GM18861 (cell line): ENCODE measurements around the gene RNASEL.

Source experiments
- ATAC-seq: cut with Tn5 transposase; IDR thresholded peaks from one replicate; pipeline ENCODE4 v1.9.1; 2021; ENCODE audit not compliant: unreplicated experiment

The RNASEL gene

DNA sequence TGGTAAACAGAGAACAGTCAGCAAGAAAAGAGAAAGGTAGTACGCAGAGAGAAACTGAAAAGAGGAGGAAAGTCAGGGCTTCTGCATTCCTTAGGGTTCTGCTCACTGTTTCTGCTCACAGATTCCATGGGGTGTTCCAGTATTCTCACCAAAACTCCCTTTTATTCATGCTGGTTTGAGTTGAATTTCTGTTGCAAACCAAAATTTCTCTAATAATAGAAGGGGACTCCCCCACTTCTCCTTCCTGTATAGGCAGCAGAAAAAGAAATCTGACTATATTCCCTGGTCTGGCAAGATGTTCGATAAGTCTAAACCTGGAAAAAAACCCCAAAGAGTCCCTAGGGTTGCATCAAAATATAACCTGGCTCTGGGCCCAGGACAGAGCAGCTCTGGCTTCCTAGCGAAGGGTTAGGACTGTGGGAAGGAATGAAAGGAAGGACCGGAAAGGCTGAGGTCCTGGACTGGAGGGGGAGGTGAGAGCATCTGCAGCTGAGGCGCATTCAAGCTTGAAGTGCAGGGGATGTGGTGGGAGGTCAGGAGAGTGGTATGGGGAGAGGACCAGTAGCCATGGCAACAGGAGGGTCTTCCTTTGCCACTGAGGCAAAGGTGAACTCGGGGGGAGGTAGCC lies 34.0 kb upstream of the RNASEL start:
- ATAC-seq = peak; percentile 55

DNA sequence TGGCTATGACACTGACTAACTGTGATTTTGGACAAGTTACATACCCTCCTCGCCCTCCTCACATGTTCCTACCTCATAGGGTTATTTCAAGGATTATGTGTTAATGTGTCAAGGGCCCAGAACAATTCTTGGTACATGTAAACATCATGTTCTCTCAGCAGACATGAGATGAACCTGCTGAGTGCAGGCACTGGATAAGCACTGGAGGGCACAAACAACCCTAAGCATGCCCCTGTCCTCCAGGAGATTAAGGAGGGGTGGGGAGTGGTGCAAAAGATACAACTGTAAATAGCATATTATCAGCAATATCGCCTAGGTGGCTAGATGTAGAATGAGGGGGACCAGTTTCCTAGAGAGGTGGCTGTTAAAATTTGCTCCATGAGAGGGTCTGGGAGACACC lies 32.9 kb upstream of the RNASEL start:
- ATAC-seq = no peak

DNA sequence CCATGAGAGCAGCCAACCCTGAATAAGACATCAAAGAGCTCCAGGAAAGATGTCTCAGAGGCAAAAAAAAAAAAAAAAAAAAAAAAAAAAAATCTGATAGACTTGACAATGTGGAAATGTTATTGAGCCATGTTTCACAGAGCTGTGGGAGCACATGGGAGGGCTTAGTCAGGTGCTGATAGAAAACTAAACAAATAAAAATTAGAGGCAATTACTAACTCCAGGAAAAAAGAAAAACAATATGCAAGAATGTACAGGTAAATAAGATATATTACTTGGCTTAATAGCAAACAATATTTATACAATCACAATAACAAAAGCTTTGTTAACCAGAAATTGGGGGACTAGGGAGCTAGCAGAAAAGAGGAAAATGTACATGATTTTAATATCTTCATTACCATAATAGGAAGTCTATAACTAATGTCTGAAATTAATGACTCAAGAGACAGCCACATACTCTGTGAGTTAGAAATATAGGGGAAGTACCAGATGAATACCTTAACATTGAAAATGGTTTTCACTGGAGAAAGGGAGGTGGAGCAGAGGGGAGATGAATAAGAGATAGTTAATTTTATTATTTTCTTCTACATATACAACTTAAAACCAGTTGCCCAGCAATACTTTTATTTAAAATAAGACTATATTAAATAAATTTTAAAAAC lies 32.0 kb upstream of the RNASEL start:
- no peak for ATAC-seq

DNA sequence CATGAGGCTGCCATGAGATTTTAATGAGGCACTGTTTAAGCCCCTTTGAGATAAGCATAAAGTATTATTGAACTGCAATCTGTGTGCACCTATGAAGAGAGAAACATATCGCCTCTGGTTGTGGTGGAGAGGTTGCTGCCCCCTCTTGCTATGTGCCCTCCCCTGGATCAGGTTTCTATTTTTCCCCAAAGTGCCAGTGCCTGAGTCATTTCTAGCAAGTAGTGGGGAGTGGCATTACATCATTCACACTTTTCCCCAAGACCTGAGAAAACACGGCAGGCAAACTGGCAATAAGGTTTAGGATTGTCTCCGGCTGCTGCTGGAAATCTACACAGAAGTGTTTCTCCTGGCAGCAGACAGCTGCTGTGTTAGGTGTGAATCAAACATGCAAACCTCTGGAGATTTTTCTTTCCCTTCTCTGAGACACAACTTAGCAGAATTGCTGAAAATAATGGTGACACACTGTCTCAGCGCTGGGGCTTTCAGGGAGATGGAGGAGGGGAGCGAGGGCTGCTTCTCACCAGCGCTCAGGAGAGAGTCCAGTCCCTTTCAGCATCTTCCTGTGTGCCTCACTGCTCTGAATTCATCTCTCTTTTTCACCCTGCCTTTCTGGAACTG lies 28.8 kb upstream of the RNASEL start:
- no peak for ATAC-seq

DNA sequence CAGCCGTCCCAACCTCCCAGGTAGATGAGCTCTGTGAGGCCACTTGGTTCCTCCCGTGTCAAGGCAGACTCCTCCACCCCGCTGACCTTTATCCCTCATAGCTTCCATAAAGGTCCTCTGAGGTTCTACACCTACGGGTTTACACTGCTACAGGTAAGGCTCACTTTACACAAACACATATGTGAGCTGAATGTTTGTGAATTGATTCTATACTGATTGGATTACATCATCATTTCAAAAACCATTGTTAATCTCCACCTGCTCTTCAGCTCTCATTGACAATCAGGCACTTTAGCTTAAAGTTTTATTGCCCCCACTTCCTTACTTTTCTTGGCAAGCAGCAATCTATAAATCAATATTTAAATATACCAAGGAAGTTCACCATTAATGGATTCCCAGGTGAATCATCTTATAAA lies 28.0 kb upstream of the RNASEL start:
- no peak for ATAC-seq

DNA sequence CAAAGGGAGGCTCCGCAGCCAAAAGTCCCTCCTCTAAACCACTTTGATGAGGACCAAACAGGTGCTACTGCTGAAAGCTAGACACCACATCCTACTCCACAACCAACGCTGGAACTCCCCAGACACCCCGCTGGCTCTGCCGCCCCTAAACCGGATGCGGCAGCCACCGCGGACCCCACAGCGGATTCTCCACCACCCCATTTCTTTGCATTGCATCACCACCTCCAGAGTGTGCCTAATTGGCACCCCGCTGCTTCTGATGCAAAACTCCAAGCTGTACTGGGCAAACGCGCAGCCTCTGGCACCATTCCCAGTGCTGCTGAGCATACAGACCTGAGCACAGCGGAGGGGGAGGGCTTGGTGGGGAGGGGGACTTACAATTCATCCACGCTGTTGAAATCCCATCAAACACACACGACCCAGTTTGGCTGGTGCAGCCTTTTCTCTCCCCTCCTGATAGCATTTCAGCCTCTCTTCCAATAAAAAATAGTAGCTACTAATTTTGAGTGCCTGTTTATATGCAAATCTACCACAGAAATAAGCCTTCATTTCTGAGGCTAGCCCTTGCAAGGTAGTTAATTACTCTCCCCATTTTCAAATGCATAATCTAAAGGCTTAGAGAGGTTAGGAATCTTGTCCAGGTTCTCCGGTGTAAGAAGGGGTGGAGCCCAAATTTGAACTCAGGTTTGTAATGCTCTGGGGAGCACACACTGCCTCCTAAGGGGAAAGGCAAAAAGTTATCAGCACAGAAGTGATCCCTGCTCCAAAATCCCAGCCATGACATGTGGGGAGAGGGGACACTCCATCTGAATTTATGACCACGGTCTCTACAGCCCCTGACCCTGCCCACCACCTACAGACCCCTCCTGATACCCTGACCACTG lies 27.3 kb upstream of the RNASEL start:
- ATAC-seq = peak; percentile 68

DNA sequence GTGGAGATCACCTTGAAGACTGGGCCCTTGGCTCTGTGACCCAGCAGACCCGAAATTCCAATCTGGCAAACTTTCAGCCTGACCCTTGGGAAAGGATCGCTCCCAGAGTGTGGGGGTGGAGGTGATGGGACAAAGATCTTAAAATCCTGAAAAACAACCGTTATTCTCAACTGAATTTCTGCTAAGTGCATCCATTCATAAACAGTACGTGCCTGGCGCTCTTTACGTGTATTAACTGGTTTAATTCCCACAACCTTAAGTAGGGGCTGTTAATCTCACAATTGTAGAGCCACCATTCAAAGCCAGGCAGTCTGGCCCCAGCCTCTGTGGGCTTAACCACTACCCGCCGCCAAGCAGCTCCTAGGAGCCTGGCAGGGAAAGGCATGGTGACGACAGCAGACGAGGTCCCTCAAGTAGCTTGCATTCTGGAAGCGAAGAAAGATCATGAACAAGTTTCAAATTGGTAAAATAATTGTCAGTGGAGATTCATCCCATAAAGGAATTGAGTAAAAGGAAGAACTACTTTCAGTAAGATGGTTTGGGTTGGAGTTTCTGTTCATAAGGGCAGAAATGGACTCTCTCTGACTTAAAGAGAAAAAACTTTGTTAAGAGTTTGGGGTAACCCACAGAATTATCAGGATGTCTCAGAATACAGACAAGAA lies 26.5 kb upstream of the RNASEL start:
- peak; percentile 8 for ATAC-seq

DNA sequence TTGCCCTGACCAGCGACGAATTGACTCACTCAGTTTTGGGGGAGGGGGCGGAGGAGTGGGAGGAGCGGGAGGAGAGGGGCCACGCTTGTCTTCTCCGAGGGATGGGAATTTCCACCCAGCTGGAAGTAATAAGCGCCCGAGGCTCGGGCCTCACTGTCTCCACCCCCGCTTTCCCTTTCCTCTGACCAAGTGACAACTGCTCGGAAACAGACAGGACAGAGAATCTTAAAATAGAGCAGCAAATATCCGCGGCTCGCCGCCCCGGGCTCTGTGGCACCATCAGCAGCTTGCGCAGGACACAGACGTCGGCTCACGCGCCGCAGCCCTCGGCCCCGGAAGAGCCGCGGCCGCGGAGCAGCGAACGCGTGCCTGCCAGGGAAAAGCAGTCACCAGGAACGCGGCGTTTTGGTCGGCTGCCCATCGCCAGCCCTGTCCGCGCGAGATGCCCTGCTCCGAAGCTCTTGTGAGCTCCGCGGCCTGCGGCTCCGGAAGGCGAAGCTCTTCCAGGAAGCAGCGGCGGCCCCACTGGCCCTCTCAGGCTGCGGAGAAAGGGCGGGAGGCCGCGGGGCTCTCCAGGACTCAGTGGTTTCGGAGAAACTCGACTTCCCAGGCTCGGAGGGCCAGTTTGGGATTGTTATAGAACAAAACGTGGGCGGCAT lies 25.9 kb upstream of the RNASEL start:
- peak; percentile 29 for ATAC-seq

DNA sequence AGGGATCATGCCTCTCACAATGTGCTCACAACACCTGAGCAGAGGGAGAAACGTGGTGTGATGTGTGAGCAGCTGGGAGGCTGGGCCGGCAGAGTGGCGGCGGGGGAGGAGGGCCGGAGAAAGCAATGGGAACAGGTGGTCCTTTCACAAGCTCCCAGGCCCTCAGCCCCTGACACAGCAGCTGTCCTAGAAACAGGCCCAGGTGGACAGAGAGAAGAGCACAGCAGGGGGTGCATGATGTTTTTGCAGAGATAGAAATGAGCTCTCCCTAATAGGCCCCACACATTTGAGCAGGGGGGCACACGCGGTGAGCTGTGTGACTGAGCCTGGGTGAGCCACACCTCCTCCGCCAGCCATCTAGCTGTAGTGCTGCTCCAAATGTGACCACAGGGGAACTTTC lies 22.7 kb upstream of the RNASEL start:
- no peak for ATAC-seq

DNA sequence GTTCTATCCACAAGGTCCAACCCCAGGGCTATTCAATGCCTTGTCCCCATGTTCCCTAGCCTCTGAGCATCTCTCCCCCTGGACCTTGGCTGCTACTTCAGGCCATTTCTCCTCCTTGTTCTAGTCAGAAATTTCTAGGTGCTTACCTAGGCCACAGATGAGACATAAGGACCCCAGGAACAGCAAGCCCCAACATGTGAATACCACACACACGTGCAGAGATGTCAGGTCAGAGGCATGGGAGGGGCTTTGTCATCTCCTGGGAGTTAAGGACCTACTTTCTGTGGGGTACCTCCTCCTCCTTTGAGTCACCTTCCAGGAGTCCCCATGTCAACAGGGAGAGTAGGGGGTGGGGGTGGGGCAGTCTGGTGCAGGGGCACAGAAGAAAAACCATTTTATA lies 22.3 kb upstream of the RNASEL start:
- ATAC-seq = no peak

DNA sequence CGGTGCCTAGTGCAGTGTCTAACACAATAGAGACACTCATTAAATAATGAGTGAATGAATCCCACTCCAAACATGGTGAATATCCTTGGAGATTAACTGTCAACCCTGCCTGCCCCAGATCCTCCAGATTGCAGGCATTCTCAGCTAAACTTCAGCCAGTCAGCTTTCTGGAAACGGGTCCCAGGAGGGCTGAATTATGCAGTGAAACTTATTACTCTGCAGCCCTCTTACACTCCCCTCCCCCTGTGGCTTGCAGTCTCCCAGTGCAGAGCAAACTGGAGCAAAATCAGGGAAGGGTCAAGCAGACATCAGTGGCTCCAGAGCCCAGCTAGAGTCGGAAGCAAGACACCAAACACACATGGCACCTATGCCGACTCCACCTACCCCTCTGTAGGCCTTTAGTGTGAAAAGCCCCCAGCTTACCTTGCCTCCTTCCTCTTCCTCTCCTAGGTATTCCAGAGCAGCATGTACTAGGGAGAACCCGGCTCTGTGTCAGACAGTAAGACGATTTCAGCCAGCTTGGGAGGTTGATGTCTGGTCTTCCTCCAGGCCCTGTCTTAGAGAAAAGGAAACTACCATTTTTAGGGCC lies 21.6 kb upstream of the RNASEL start:
- no peak for ATAC-seq

DNA sequence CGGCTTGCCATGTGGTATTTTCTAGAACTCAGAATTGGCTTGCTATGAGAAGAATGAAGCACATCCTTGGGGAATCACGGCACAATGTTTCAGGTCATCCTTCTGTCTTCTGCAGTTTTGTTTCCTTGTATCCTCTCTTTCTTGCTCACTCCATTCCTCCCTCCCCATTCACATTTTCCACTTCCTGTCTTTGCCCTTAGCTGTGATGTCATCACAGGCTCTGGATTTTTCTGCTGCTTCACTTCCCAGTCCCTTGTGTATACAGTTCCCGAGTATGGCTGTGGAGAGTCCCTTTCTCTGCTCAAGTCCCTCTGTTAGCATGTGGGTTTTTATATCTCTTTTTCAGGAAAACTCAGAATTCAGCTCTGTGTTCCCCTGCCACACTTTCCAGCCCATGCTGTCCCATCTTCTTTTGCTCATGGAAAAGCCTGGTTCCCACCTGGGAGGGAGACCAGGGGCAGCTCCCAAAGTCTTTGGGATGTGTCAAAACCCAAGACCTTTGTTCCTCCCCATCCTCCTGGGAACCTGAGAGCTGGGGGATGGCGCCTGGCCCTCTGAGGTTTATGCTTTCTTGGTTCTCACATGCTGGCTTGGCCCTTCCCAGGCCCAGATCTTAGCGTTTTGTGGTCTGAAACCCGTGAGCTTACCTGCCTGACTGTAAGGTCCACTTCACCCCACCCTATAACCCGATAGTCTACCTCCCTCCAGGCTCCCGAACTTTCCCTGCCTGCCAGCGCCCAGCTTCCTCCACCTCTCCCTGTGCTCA lies 20.0 kb upstream of the RNASEL start:
- no peak for ATAC-seq

DNA sequence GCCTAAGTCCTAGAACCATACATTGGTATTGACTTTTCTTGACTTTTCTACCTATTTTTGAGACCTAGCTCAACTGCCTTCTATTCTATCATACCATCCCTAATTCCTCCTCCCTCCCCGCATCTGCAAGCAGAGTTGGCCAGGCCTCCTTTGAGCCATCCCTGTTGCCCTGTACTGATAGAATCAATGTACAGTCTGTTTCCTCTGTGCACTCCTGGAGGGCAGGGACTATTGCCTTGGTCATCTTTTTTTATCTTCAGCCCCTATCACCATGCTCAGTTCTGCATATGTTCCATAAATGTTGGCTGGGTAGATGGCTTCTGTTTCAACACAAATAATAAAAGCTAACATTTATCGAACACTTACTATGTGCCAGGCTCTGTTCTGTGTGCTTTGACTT lies 19.2 kb upstream of the RNASEL start:
- ATAC-seq = no peak

DNA sequence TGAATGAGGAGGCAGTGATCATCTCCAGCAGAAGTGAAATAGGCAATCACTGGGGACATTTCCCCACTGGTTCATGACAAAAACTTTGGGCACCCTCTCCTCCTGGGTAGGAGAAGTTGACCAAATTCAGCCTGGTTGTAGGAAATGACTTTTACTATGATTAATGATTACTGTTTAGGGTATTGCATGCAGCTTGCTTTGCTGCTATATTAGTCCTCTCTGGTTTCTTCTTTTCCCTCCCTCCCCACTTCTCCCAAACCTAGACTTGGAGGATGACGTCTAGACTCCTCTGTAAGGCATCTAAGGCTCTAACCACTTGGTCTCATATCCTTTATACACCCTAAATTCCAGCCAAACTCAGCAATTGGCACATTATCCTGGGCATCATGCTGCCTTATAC lies 18.5 kb upstream of the RNASEL start:
- ATAC-seq = no peak

DNA sequence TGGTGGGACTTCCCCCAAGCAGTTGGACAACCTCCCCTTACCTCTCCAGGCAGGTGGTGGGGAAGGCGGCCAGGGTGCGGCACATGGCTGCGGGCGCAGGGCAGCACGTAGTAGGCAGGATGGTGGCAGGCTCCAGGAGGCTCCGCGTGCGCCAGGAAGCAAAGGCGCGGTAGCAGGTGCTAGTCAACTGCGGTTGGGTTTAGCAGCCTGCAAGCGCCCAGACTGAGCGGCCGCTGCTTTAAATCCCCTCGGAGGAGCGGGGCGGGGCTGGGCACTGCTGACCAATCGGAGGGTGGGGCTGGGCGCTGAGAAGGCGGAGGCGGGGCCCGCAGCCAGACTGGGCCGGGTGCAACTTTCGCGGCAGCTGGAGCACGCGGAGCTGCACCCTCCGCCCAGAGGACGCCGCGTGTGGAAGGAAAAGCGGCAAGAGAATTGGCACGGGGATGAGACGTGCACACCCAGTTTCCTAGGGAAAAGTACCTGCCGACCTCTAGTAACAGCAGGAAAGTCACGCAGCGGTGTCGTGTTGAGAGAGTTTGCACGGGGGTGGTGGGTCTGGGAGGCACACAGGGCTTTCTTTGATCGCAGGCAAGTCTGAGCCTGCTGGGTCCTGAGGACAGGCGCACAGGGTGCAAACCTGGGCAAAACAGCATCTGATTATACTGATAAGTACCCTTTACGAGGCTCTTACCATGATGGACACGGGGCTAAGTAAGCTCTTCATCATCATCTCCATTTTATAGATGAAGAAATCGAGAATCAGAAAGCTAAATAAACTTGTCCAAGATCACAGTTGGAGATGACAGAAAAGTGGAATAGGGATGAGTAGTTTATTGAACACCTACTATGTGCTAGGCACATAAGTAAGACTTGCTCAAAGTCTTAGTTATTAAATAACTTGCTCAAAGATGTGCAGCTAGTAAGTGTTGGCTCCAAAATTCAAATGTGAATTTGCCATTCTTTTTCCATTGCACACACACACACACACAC lies 15.4 kb upstream of the RNASEL start, which contains the start of gene RGS16:
Gene RGS16, minus strand, starts transcription at position 215 of the 990 bp plus-strand sequence. Its CDS starts 130 bp downstream, at position 85.
- ATAC-seq = peak; percentile 68

DNA sequence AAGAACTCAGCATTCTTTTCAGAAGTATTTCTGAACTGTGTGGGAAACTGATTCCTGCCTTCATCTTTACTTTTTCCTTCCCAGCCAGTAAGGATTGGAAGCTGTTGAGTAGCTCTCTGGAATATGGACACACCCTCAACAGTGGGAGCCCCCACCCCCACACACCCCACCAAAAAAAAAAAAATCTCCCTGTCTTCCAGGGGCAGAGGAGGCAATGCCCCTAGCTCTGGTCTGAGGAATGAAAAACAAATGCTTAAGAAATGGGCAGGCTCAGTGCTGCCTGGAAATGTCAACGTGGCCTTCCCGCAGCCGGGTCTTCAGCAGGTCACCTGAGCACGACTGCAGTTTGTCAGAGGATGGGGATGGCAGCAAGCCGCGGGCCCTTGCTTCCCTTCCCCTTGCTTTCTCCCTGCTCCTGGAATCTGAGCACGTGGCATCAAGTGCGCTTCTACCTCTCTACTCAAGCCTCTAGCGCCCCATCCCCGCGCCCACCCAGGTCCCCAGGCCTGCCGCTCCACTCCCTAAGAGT lies 14.7 kb upstream of the RNASEL start:
- ATAC-seq = no peak

DNA sequence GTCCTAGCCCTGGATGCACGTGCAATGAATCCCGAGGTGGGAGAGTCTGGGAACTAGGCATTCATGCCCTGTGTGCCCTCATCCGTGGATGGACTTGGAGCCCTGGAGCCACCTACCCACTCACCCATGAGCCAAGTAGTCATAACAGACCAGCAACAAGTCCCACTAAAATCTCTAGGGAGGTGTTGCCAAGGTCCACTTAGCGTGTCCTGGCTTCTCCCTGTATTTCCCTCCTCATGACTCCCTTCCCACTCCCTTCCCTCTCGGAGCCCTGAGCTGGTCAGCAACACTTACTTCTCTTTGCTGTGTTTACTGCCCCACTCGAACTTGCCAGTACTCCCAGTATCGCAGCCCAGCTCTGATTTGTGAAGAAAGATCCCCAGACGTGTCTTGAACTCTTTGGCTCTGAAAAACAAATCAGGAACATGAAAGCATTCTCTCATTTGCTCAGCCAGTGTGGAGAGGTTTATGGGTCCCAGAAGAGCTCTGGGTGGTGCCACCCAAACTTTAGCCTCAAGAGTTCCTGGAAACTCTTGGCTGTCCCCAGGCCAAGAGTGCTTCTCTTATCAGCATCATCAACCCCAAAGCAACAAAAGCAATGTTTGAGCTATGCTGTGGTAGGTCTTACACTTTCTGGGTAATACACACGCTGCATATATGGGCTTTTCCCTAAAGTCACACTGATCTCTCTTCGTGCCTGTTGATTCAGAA lies 14.0 kb upstream of the RNASEL start:
- ATAC-seq = no peak
